Measurements from ENCODE around the gene CASKIN1.

Gene CASKIN1

GRCh38 chr16:2173916-2174315 lies 22.5 kb downstream of the CASKIN1 start:
- TF ChIP-seq CTCF (IDR thresholded peaks at IDR 0.05; ENCODE audit: low read depth, low read length, missing control alignments) = no peak
- DNase-seq (ENCODE audit: low read depth) = no peak
- in situ Hi-C loops (cut with HindIII; ENCODE audit: low sequenced_read_pairs) = no loop called here
- no peak overlapping the region for H3K4me3 ChIP-seq (ENCODE audit: low read depth, low read length)

- in situ Hi-C loops (cut with HindIII; ENCODE audit: low sequenced_read_pairs) = no loop called here
- no peak for TF ChIP-seq CTCF (IDR thresholded peaks at IDR 0.05; ENCODE audit: low read depth, low read length, missing control alignments)
- no peak overlapping the region for H3K4me3 ChIP-seq (ENCODE audit: low read depth, low read length)
- DNase-seq (ENCODE audit: low read depth) = no peak
Measured at GRCh38 chr16:2173366-2173765, 23.0 kb downstream of the CASKIN1 start.

GRCh38 chr16:2172688-2173335 lies 23.6 kb downstream of the CASKIN1 start:
- H3K4me3 ChIP-seq (ENCODE audit: low read depth, low read length) = no peak overlapping the region
- DNase-seq (ENCODE audit: low read depth) = no peak
- in situ Hi-C loops (cut with HindIII; ENCODE audit: low sequenced_read_pairs) = no loop called here
- TF ChIP-seq CTCF (IDR thresholded peaks at IDR 0.05; ENCODE audit: low read depth, low read length, missing control alignments) = no peak

GRCh38 chr16:2171601-2172178 lies 24.7 kb downstream of the CASKIN1 start:
- no peak overlapping the region for H3K4me3 ChIP-seq (ENCODE audit: low read depth, low read length)
- DNase-seq (ENCODE audit: low read depth) = no peak
- no peak for TF ChIP-seq CTCF (IDR thresholded peaks at IDR 0.05; ENCODE audit: low read depth, low read length, missing control alignments)
- in situ Hi-C loops (cut with HindIII; ENCODE audit: low sequenced_read_pairs) = no loop called here

GRCh38 chr16:2170587-2171435 lies 25.6 kb downstream of the CASKIN1 start:
- in situ Hi-C loops (cut with HindIII; ENCODE audit: low sequenced_read_pairs) = no loop called here
- no peak for TF ChIP-seq CTCF (IDR thresholded peaks at IDR 0.05; ENCODE audit: low read depth, low read length, missing control alignments)
- DNase-seq (ENCODE audit: low read depth) = no peak
- H3K4me3 ChIP-seq (ENCODE audit: low read depth, low read length) = no peak overlapping the region

- H3K4me3 ChIP-seq (ENCODE audit: low read depth, low read length) = no peak overlapping the region
- in situ Hi-C loops (cut with HindIII; ENCODE audit: low sequenced_read_pairs) = no loop called here
- TF ChIP-seq CTCF (IDR thresholded peaks at IDR 0.05; ENCODE audit: low read depth, low read length, missing control alignments) = no peak
- no peak for DNase-seq (ENCODE audit: low read depth)
Measured at GRCh38 chr16:2170080-2170479, 26.3 kb downstream of the CASKIN1 start.
